Rectal smooth muscle tissue (tissue), 1 donor: ENCODE results near the gene MSH3.
"Not testable (repeated sequence)": the region's sequence is repeated elsewhere in the genome, so short reads cannot be mapped to it uniquely, and the experiment has no call there.

Experiments
- H3K27ac ChIP-seq: one replicate; pipeline ENCODE4 v1.7.0; 2013; ENCODE audit warnings: low read depth, low read length, inconsistent platforms
- H3K27me3 ChIP-seq: one replicate; pipeline ENCODE4 v1.7.0; 2013; ENCODE audit warnings: low read length; ENCODE audit not compliant: control insufficient read depth, insufficient read depth
- H3K36me3 ChIP-seq: one replicate; pipeline ENCODE4 v1.7.0; 2013; ENCODE audit warnings: low read length; ENCODE audit not compliant: control insufficient read depth, insufficient read depth
- H3K4me1 ChIP-seq: one replicate; pipeline ENCODE4 v1.7.0; 2013; ENCODE audit warnings: low read length; ENCODE audit not compliant: control insufficient read depth, insufficient read depth
- H3K4me3 ChIP-seq: one replicate; pipeline ENCODE4 v1.7.0; 2013; ENCODE audit warnings: low read length
- H3K9ac ChIP-seq: one replicate; pipeline ENCODE4 v1.7.0; 2013; ENCODE audit warnings: low read length

Gene MSH3

DNA sequence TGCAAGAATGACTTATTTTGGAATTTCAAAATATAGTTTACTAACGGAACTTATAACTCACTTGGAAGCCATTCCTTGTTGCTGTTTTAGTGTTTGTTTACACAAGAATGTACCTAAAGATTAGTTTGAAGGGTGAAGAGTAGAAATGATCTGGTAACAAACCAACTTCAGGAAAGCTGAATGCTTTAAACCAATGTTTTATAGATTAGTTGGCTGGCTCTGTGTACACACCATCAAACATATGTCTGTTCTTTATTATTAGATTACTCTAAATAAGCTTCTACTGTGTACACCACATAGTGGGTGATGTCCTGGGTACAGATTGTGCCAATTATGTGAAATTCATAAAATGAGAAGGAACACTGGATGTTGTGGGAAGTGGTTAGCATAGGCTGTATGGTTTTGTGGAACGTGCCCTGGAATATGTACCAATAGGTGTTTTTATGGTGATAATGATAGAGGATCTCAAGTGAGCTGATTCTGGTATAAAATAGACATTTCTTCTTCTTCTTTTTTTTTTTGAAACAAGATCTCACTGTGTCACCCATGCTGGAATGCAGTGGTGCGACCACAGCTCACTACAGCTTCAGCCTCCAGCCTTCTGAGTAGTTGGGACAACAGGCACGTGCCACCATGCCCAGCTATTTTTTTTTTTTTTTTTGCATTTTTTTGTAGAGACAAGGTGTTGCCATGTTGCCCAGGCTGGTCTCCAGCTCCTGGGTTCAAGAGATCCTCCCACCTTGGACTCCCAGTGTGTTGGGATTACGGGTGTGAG is 109.6 kb downstream of the MSH3 start:
- Histone ChIP-seq H3K4me3 (no peak overlapping the region), H3K27me3 (no peaks in the 10 kb centered on the region), H3K4me1 (no peaks in the 10 kb centered on the region), H3K36me3 (peaks cover 2% of the 10 kb centered on the region), H3K27ac (no peak overlapping the region), H3K9ac (no peak overlapping the region)

DNA sequence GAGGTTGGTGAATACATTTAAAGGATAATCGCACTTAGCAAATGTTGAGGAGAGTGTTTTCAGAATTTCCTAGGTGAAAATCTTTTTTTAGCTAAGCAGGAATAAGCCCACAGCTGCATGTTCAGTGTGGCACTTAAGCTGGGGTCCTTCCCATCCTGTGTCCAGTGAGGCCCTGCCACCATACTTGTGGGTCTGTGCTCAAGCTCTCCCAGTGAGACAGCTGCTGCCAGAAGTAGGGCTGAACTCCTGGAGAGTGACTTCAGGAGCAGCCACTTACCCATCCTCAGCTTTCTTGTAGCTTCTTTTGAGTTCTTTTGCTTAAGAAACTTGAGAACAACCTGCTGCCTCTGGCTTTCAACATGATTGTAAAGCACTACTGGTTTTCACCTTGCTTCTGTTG is 110.3 kb downstream of the MSH3 start:
- Histone ChIP-seq H3K9ac (no peak overlapping the region), H3K27me3 (no peaks in the 10 kb centered on the region), H3K36me3 (peaks cover 2% of the 10 kb centered on the region), H3K4me1 (no peaks in the 10 kb centered on the region), H3K27ac (no peak overlapping the region), H3K4me3 (no peak overlapping the region)

DNA sequence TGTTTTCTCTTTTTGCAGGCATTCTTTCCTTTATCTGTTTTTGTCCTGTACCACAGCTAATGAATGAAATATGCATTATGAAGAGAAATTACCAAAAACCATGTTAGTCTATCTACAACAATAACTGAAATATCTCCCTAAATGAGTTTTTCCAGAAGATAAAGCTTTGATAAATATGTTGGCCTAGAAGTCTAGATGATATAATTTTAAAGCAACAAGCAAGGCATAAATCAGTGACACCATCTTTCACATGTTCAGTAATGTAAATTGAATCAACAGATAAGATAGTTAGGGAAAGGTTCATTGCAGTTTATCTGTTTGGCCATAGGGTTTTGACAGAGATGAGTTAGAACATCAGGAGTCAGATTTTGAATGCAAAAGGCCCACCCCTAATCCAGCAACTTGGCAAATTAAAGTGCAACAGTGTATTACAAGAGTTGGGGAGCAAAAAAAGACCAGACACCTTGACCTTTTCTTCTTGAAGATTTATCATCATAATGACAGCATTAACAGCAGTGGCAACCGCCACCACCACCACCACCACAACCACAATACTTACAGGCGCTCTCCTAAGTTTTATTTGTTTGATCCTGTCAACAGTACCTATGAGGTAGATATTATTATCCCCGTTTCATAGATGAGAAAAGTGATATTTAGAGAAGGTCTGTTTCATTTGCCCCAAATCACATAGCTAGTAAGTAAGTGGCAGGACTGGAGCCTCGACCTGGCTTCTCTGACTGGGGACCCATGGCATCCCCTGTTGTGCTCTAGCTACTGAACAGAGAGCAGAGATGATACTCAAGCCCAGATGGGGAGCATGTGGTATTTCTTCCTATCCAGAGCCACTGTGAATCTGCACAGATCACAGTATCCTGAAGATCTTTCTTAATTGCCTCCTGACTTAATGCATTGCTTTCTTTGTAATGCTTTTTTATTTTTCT is 123.2 kb downstream of the MSH3 start:
- no peak overlapping the region for H3K9ac ChIP-seq
- H3K27ac ChIP-seq, result no peak overlapping the region
- no peak overlapping the region for H3K4me3 ChIP-seq
- no peaks in the 10 kb centered on the region for H3K36me3 ChIP-seq
- no peaks in the 10 kb centered on the region for H3K4me1 ChIP-seq
- no peaks in the 10 kb centered on the region for H3K27me3 ChIP-seq

DNA sequence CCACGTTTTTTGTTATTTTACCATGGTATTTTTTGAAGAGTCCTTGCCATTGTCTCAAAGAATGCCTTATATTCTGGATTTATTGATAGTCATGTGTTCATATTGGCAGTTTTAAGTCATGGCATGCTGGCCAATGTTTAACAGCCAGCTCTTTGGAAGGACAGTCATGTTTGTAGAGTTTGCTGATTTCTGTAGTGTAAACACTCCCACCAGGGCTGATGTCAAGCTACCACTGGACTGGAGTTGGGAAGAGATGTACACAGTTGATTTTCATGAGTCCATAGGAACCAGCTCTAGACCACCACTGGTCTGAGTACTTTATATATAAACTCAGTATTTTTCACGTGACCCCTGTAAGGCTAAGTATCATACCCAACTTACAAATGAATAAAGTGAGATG is 125.6 kb downstream of the MSH3 start:
- Histone ChIP-seq H3K27me3 (no peaks in the 10 kb centered on the region), H3K4me1 (no peaks in the 10 kb centered on the region), H3K36me3 (no peaks in the 10 kb centered on the region)

DNA sequence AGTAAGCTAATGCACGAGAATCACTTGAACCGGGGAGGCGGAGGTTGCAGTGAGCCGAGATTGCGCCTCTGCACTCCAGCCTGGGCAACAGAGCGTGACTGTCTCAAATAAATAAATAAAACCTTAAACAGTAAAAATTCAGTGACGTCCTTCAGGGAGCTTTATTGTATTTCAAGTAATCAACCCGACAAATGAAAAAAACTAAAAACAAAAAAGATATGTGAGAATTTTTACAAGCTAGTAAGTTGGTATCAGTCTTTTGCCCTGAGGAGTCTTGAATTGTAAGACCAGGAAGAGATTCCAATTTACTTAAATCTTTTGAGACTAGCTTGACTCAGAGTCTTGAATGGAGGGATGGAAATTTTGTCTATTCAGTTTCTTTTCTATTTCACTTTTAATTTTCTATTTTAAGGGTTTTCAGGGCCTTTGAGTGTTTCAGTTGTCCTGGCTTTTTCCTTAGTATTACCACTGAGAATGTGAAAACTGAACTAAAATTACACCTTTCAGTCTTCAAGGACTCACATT is 126.4 kb downstream of the MSH3 start:
- no peaks in the 10 kb centered on the region for H3K27me3 ChIP-seq
- H3K36me3 ChIP-seq, result no peaks in the 10 kb centered on the region
- no peak overlapping the region for H3K4me3 ChIP-seq
- H3K4me1 ChIP-seq, result no peaks in the 10 kb centered on the region
- H3K27ac ChIP-seq, result no peak overlapping the region
- H3K9ac ChIP-seq, result no peak overlapping the region

More for the DNA sequence above, 125.6 kb downstream of the MSH3 start:
- no peak overlapping the region for H3K27ac ChIP-seq
- H3K4me3 ChIP-seq, result no peak overlapping the region
- H3K9ac ChIP-seq, result no peak overlapping the region

GRCh38 chr5:80781356-80781755 is 126.9 kb downstream of the MSH3 start:
- H3K27ac ChIP-seq, result no peak overlapping the region
- no peaks in the 10 kb centered on the region for H3K36me3 ChIP-seq
- H3K4me1 ChIP-seq, result no peaks in the 10 kb centered on the region
- no peak overlapping the region for H3K9ac ChIP-seq
- H3K27me3 ChIP-seq, result no peaks in the 10 kb centered on the region
- no peak overlapping the region for H3K4me3 ChIP-seq

DNA sequence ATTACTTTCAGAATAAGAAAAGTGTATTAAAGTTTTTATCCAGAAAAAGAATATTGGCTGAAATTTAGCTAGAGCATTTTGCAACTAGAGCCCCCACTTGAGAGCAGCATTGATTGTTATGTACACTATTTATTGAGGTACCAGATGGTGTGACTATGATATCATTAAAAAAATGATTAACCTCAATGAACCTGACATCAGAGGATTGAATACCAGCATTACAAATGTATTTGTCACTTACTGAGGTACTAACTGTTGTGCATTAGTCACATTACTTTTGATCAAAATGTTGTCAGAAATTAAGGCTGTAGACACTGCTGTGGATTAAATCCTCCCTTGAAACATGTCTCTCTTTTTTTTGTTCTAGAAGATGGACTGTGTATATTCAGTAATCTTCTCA is 128.2 kb downstream of the MSH3 start:
- no peak overlapping the region for H3K9ac ChIP-seq
- no peak overlapping the region for H3K27ac ChIP-seq
- H3K27me3 ChIP-seq, result no peaks in the 10 kb centered on the region
- H3K4me3 ChIP-seq, result no peak overlapping the region
- H3K36me3 ChIP-seq, result no peaks in the 10 kb centered on the region
- no peaks in the 10 kb centered on the region for H3K4me1 ChIP-seq

GRCh38 chr5:80783751-80784150 is 129.3 kb downstream of the MSH3 start:
- H3K27ac ChIP-seq, H3K4me1 ChIP-seq, H3K27me3 ChIP-seq, H3K4me3 ChIP-seq, H3K9ac ChIP-seq, H3K36me3 ChIP-seq: not testable (repeated sequence)

DNA sequence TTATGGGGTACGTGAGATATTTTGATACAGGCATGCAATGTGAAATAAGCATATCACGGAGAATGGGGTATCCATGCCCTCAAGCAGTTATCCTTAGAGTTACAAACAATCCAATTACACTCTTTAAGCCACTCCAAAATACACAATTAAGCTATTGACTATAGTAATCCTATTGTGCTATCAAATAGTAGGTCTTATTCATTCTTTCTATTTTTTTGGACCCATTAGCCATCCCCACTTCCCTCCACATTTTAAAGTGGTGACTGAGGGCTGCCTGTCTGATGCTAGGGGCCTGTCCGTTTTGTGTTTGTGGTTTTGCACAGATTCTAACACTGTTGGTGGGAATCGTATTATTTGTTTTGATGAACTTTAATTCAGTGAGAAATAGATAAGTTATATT is 130.0 kb downstream of the MSH3 start:
- Histone ChIP-seq H3K27me3 (no peaks in the 10 kb centered on the region), H3K27ac (no peak overlapping the region), H3K4me1 (no peaks in the 10 kb centered on the region), H3K9ac (no peak overlapping the region), H3K4me3 (no peak overlapping the region), H3K36me3 (no peaks in the 10 kb centered on the region)

GRCh38 chr5:80789319-80790016 is 135.0 kb downstream of the MSH3 start:
- H3K4me1 ChIP-seq, H3K4me3 ChIP-seq, H3K27ac ChIP-seq, H3K36me3 ChIP-seq, H3K9ac ChIP-seq, H3K27me3 ChIP-seq: not testable (repeated sequence)

- Histone ChIP-seq H3K4me3 (no peak overlapping the region), H3K27ac (no peak overlapping the region), H3K9ac (no peak overlapping the region), H3K27me3 (no peaks in the 10 kb centered on the region), H3K36me3 (peaks cover 9% of the 10 kb centered on the region), H3K4me1 (no peaks in the 10 kb centered on the region)
Observed at GRCh38 chr5:80790698-80791097, 136.2 kb downstream of the MSH3 start.

DNA sequence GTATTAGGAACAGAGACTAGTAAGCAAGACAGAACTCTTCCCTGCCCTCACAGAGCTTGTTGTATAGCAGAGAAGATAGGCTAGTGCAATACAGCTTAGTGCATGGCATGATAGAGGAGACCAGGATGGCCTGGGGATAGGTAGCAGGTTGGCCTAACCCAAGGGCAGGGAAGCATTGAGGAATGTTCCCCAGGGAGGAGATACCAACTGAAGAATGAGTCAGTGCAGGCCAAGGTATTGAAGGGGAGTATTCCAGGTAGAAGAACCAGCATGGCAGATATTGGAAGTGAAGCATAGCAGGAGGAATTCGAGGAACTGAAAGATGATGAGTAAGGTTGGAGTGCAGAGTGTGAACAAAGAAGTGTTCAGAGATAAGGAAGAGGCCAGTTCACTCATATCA is 138.9 kb downstream of the MSH3 start:
- Histone ChIP-seq H3K4me3 (no peak overlapping the region), H3K9ac (no peak overlapping the region), H3K27me3 (no peaks in the 10 kb centered on the region), H3K36me3 (peaks cover 9% of the 10 kb centered on the region), H3K27ac (no peak overlapping the region), H3K4me1 (no peaks in the 10 kb centered on the region)
